RPMI8226 (cell line): ENCODE measurements around the gene PHF5A.

Experiments used
- DNase-seq: peaks from one replicate; pipeline ENCODE4 v3.0.0-alpha.2; 2015

PHF5A gene

GRCh38 chr22:41468381-41469217, at the start of gene PHF5A, which contains the start of gene ACO2:
TSS of gene PHF5A (minus strand) at chr22:41468692. CDS start at chr22:41468653, 39 bp downstream.
TSS of gene ACO2 (plus strand) at chr22:41469117. CDS start at chr22:41469147, 30 bp downstream.
- DNase-seq: peak; percentile 98

- no peak for DNase-seq
Measured at GRCh38 chr22:41518048-41518347, 49.5 kb upstream of the PHF5A start.

DNA sequence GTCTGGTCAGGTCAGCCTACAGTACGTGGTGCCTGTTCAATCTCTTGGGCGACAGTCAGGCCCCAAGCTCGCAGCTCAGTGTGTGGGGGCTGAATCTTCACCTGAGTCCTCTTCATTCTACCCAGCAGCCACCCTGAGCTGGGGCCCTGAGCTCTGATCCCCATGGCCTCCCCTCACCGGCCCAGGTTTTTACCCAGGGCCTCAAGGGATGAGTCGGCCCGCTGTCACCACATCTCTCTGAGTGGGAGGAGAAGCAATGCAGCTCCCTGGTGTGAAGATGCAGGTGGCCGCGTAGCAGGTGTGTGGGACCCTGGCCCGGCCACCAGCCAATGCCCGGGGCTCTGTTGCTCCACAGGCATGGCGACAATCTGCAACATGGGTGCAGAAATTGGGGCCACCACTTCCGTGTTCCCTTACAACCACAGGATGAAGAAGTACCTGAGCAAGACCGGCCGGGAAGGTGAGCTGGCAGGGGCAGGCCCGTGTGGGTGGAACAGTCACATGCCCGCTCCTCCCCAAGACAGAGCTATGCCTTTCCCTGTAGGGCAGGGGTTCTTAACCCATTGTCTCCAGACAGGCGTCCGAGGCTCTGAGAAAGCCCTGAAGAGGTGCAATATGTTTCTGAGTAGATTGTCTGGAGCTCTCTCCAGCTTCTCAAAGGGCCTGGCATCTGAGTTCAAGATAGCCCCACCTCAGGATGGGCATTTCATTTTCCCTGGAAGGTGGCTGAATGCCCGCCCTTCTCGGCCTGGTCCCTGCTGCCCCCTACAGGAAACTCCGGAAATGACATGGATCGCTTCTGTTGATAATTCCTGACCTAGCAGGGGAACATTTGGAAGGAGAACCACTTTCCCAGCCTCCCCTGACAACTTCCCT, 48.9 kb upstream of the PHF5A start:
- no peak for DNase-seq

GRCh38 chr22:41516462-41516861, 48.0 kb upstream of the PHF5A start:
- no peak for DNase-seq

DNA sequence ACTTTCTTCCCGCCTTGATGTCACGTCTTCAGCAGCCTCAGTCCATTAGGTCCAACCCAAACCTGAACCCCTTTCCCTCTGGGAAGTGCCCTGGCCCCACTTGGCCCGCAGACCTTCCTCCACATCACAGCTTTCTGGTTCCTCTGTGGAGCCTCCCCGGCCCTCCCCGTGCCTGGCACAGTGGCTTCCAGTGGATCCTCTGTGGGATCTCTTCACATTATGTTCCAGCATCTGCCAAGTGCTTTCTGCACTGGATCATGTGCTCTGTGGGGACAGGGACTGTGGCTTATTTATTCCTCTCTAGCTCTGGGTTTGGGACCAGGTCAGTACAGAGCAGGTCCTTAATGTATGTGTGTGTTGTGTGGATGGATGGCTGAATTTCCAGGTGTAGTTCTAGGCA, 44.9 kb upstream of the PHF5A start:
- DNase-seq: no peak

GRCh38 chr22:41512421-41513194, 44.1 kb upstream of the PHF5A start:
- DNase-seq: no peak

DNA sequence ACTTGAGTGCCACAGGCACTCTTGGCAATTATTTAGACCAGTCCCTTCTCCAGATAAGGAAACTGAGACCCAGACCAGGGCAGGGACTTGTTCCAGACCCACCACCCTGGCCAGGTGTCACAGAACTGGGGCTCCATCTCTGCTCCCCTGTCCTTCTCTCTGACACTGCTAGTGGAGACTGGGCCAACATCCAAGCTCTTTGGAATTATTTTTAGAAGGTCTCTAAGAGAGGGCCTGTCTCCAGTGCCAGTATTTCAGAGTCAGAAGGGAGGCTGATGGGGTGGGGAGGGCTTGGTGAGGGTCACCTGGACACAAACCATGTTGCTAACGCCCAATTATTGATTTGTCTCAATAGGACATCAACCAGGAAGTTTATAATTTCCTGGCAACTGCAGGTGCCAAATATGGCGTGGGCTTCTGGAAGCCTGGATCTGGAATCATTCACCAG, 43.1 kb upstream of the PHF5A start:
- DNase-seq: no peak

DNA sequence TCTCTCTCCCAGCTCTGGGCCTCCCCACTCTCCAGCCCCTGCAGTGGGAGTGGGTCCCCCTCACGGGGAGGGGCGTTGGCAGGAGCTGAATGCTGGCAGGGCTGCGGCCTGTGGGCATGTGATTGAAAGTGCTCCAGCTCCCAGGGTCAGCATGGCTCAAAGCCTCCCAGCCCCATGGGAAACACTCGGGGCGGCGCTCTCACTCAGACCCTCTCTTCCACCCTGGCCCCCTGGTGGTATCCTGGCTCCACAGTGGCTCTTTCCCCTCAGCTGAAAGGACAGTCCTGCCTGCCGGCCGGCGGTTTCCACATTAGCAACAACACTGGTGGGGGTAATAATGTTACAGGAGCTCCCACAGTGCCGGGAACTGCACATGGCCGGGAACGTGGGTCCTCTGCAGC, 40.3 kb upstream of the PHF5A start:
- no peak for DNase-seq

- DNase-seq: no peak
Measured at GRCh38 chr22:41507330-41508063, 39.0 kb upstream of the PHF5A start.

- no peak for DNase-seq
Measured at GRCh38 chr22:41505511-41506220, 37.2 kb upstream of the PHF5A start.

GRCh38 chr22:41504816-41505215, 36.3 kb upstream of the PHF5A start:
- no peak for DNase-seq

DNA sequence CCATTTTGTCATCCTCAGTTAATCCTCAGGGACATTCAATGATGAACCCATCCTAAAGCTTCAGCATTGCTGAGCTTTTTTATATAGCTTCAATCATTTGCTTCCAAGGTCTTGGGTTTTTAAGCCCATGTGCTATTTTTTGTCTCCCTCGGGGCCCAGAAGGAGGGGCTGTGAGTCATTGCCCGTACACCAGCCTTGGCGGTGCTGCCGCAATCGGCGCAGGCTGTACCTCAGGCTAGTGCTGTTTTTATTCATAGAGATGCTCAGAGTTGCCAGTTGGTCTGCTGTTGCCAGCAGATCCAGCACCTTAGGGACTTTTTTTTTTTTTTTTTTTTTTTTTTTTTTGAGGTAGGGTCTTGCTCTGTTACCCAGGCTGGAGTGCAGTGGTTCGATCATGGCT, 35.9 kb upstream of the PHF5A start:
- DNase-seq: no peak

DNA sequence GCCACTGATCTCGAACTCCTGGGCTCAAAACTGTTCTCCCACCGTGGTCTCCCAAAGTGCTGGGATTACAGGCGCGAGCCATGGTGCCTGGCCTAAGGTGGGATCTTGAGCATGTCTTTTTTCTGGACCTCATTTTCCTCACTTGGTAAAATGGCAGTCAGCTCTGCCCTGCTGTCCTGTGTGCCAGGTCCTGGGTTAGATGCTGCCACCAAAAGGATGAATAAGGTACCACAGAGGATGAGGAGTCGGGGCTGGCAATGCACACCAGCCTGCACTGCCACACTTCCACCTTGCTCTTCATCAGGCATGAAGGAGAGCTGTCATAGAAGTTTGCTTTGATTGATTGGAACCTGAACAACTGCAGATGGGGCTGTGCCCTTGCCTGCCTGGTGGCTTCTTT, 32.7 kb upstream of the PHF5A start:
- peak; percentile 46 for DNase-seq

DNA sequence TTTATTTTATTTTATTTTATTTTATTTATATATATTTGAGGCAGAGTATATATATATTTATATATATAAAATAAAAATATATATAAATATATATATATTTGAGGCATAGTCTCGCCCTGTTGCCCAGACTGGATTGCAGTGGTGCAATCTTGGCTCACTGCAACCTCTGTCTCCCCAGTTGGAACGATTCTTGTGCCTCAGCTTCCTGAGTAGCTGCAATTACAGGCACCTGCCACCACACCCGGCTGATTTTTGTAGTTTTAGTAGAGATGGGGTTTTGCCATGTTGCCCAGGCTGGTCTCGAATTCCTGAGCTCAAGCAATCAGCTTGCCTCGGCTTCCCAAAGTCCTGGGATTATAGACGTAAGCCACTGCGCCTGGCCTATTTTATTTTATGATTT, 31.8 kb upstream of the PHF5A start:
- DNase-seq: no peak

- DNase-seq: no peak
Measured at GRCh38 chr22:41499624-41500280, 31.3 kb upstream of the PHF5A start.

GRCh38 chr22:41498303-41498835, 29.9 kb upstream of the PHF5A start:
- no peak for DNase-seq

- DNase-seq: no peak
Measured at GRCh38 chr22:41491374-41492100, 23.0 kb upstream of the PHF5A start.

DNA sequence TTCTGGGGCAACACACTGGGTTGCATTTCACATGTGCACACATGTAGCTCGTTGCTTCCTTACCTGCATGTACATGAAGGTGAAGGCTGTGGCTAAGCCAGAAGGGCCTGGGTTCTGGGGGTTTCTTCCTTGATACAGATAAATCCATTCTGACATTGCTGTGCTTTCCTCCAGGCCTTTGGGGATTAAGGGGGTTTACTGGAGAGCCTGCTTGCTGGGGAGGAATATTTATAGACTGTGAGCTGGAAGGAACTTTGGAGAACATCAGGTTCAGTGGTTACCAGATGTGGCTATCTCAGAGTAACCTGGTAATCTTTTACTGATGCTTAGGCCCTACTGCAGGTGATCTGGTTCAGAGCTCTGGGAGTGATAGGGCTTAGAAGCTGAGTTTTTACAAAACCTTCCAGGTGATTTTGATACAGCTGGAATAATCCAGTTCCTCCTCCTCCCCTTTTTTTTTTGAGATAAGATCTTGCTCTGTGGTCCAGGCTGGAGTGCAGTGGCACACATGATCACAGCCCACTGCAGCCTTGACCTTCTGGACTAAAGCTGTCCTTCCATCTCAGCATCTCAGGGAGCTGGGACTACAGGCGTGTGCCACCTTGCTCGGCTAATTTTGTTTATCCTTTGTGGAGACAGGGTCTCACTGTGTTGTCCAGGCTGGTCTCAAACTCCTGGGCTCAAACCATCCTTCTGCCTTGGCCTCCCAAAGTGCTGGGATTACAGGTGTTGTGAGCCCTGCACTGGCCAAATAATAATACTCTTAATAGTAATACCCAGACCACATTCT, 20.3 kb upstream of the PHF5A start:
- no peak for DNase-seq

GRCh38 chr22:41488076-41488475, 19.6 kb upstream of the PHF5A start:
- no peak for DNase-seq
